Esophagus muscularis mucosa (tissue), 3 donors: Measurements from ENCODE around the gene HTT.

Experiments used
- CTCF ChIP-seq, 3 experiments: fragments of 200-600 bp in 2 of 3; fragments of 450-650 bp in 1 of 3; sonication (generic) in 2 of 3; IDR thresholded peaks; one replicate each; pipeline ENCODE4 v1.5.1; 2017 to 2019; ENCODE audit warnings: antibody characterized with exemption in 3 of 3, mild to moderate bottlenecking in 2 of 3, moderate library complexity in 1 of 3
- POLR2A ChIP-seq: fragments of 450-650 bp; IDR thresholded peaks from one replicate; pipeline ENCODE4 v1.6.1; 2017; ENCODE audit warnings: antibody characterized with exemption, moderate library complexity, mild to moderate bottlenecking, low read depth
- POLR2AphosphoS5 ChIP-seq, 2 donors: sonication (generic); formaldehyde crosslinking; IDR thresholded peaks; one replicate each; pipeline ENCODE4 v1.6.1; 2017; ENCODE audit warnings: antibody characterized with exemption in 2 of 2

DNA sequence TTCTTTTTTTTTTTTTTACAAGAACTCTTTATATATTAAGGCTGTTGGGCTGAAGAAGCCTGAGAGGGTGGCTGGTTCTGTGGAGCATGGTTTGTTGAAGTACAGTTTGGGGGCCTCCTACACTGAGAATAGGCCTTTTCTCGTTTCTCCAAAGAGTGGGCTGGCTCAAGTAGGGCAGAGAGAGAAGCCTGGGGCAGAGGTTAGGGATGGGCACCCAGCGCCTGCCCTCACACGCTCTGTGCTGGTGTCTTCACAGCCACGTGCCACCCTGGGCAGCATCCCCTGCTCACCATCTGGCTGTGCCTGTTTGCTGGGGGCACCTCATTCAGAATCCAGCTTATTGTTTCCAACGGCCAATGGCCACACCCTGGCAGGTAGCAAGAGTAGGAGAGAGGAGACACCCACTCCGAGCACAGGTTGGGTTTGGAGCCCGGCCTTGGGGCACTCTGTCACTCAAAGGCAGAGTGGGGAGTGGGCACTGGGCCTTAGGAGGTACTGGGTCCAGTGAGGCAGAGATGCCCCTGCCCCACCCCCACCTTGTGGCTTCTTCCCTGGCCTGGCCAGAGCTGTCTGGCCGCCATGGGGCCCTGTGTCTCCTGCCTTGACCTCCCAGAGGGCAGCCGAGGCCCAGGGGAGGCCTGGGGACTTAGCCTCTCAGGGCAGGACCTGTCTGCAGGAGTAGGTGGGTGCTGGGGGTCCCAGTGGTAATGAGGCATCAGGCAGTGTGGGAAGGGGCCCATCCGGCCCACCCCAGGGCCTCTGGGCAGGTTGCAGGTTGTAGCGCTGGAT, 177.4 kb downstream of the HTT start:
- no peak for TF ChIP-seq CTCF (IDR thresholded peaks at IDR 0.05)
- no peak for TF ChIP-seq POLR2AphosphoS5 (IDR thresholded peaks at IDR 0.05)
- no peak for TF ChIP-seq POLR2A
